DMS53 treated with DMSO at 0.1 percent for 48 hours (cell line): Measurements from ENCODE around the gene CARD19.

Source experiments
- DNase-seq: peaks from one replicate; lab custom pipeline; 2025; ENCODE audit not compliant: unreplicated experiment; lab: John Stamatoyannopoulos, UW

The CARD19 gene

GRCh38 chr9:93149361-93149760 lies 53.3 kb downstream of the CARD19 start:
- no peak for DNase-seq

- DNase-seq: no peak
These were observed 55.2 kb downstream of the CARD19 start for GRCh38 chr9:93151097-93151784.

- DNase-seq: peak; percentile 13
These were observed 58.4 kb downstream of the CARD19 start for GRCh38 chr9:93154293-93154903.

- no peak for DNase-seq
These were observed 59.9 kb downstream of the CARD19 start for GRCh38 chr9:93155716-93156474.

- no peak for DNase-seq
These were observed 60.5 kb downstream of the CARD19 start for GRCh38 chr9:93156475-93157008.

GRCh38 chr9:93159601-93160471 lies 63.8 kb downstream of the CARD19 start:
- peak; percentile 74 for DNase-seq

GRCh38 chr9:93161786-93162562 lies 66.0 kb downstream of the CARD19 start:
- DNase-seq: no peak
